Esophagus squamous epithelium (tissue), 4 donors: ENCODE results near the gene FMO5.

Source experiments
- CTCF ChIP-seq, 6 experiments: fragments of 450-650 bp in 4 of 6; fragments of 200-600 bp in 2 of 6; sonication (generic) in 2 of 6; IDR thresholded peaks; one replicate each; pipeline ENCODE4 v1.5.1; 2016 to 2019; ENCODE audit warnings: antibody characterized with exemption in 6 of 6, mild to moderate bottlenecking in 4 of 6, moderate library complexity in 4 of 6
- POLR2A ChIP-seq, 4 donors: fragments of 450-650 bp; IDR thresholded peaks; one replicate each; pipeline ENCODE4 v1.6.1; 2017; ENCODE audit warnings: antibody characterized with exemption in 4 of 4, mild to moderate bottlenecking in 4 of 4, moderate library complexity in 3 of 4

GRCh38 chr1:147243841-147244240, 18.7 kb upstream of the FMO5 start:
- TF ChIP-seq CTCF (IDR thresholded peaks at IDR 0.05) (no peak), POLR2A (IDR thresholded peaks at IDR 0.05) (no peak)
